Measurements from ENCODE around the gene TRNAU1AP. TPM values are rescaled to one million over a fixed set of nuclear protein-coding genes. Genes with fewer than 3 reads are reported as not detected.

The TRNAU1AP gene
- total RNA-seq (10 to 100 TPM in 8 of 9 donors, 1 to 10 TPM in 1; 7.9 to 26.6 (median 15.5) TPM), polyA plus RNA-seq (10 to 100 TPM; 15.1 to 16.8 TPM)
- long read RNA-seq, donor 1, transcript TRNAU1AP-201 (9 exons, 1,799 nt), result major isoform, 9 of 15 reads
- long read RNA-seq, donor 1, partial matches to known transcripts, result 0 of 15 reads
- long read RNA-seq, donor 1, other reads (novel, unspliced or antisense), result 4 of 15 reads
- long read RNA-seq, donor 2, transcript TRNAU1AP-201 (9 exons, 1,799 nt), result major isoform, 17 of 26 reads
- long read RNA-seq, donor 2, partial matches to known transcripts, result 4 of 26 reads
- long read RNA-seq, donor 2, other reads (novel, unspliced or antisense), result 4 of 26 reads
- long read RNA-seq, donor 3, partial matches to known transcripts, result 1 of 3 reads
- long read RNA-seq, donor 3, other reads (novel, unspliced or antisense), result 0 of 3 reads

GRCh38 chr1:28552758-28553663 is at the start of gene TRNAU1AP:
Gene TRNAU1AP (plus strand): TSS chr1:28553085. CDS start chr1:28553111, 26 bp downstream.
- WGBS, 4 donors, result 0 to 1% (median 0%) methylated on average over 42 to 63 of the region's 63 CpGs
- peak; percentile 19 to 80 for TF ChIP-seq POLR2A (IDR thresholded peaks at IDR 0.05)
- peak in 1 of 12 donors; percentile 1 for TF ChIP-seq CTCF (IDR thresholded peaks at IDR 0.05)
- peaks cover 0 to 20% (median 8%) of the 10 kb centered on the region in 12 donors for H3K4me1 ChIP-seq
- ATAC-seq (peak; percentile 98 to 99 (median 99)), DNase-seq (peak; percentile 96 to 98 (median 97))
- peak within 1 kb of the TSS; percentile 62 to 96 (median 76) for H3K4me3 ChIP-seq
- intact Hi-C loops (cut with DNase I), result loop anchor here in 4 of 10 donors (1.0 to 5.0 kb wide), 4 partner anchors 28 to 36 kb away; no protein-coding TSS in a partner anchor
- H3K27me3 ChIP-seq, result no peaks in the 10 kb centered on the region
- H3K36me3 ChIP-seq, result peaks cover 0 to 36% (median 31%) of the 10 kb centered on the region in 9 donors
- H3K27ac ChIP-seq, result peak within 1 kb of the TSS; percentile 24 to 90 (median 83)
- no peaks in the 10 kb centered on the region for H3K9me3 ChIP-seq

- Histone ChIP-seq H3K4me3 (no peak overlapping the region), H3K4me1 (peaks cover 4 to 23% (median 13%) of the 10 kb centered on the region in 12 donors), H3K27me3 (no peaks in the 10 kb centered on the region), H3K9me3 (no peaks in the 10 kb centered on the region), H3K27ac (no peak overlapping the region), H3K36me3 (peaks cover 0 to 28% (median 9%) of the 10 kb centered on the region in 9 donors)
- TF ChIP-seq CTCF (IDR thresholded peaks at IDR 0.05) (no peak), POLR2A (IDR thresholded peaks at IDR 0.05) (no peak)
- DNase-seq, result no peak
- 76 to 85% (median 80%) methylated on average over 3 of the region's 3 CpGs for WGBS, 4 donors
- ATAC-seq, result no peak
- intact Hi-C loops (cut with DNase I), result loop anchor here in 1 of 10 donors (10.0 kb wide), 1 partner anchor 68 kb away; no protein-coding TSS in a partner anchor
Observed at GRCh38 chr1:28503117-28503516, 49.8 kb upstream of the TRNAU1AP start.

GRCh38 chr1:28505406-28506187 is 47.3 kb upstream of the TRNAU1AP start, which contains the start of gene RCC1:
Gene RCC1 (plus strand): TSS chr1:28506043. CDS start chr1:28529867, 23,824 bp downstream.
- Histone ChIP-seq H3K27me3 (no peaks in the 10 kb centered on the region), H3K36me3 (peaks cover 0 to 33% (median 27%) of the 10 kb centered on the region in 9 donors), H3K9me3 (no peaks in the 10 kb centered on the region), H3K4me3 (peak within 1 kb of the TSS; percentile 66 to 86 (median 78)), H3K27ac (peak within 1 kb of the TSS; percentile 51 to 94 (median 86)), H3K4me1 (peaks cover 6 to 44% (median 34%) of the 10 kb centered on the region in 12 donors)
- ATAC-seq, result peak; percentile 97 to 99 (median 98)
- DNase-seq, result peak; percentile 96 to 99 (median 97)
- intact Hi-C loops (cut with DNase I), result loop anchor here in 2 of 10 donors (5.0 to 10.0 kb wide), 2 partner anchors 71 to 258 kb away; no protein-coding TSS in a partner anchor
- WGBS, 4 donors, result 1 to 5% (median 3%) methylated on average over 37 to 41 of the region's 41 CpGs
- no peak for TF ChIP-seq CTCF (IDR thresholded peaks at IDR 0.05)
- TF ChIP-seq POLR2A (IDR thresholded peaks at IDR 0.05), result peak; percentile 63 to 94
